CD4-positive, alpha-beta memory T cell (primary cell): ENCODE data around the gene DNMT3A. TPM values are rescaled to one million over a fixed set of nuclear protein-coding genes. Genes with fewer than 3 reads are reported as not detected.

Source experiments
- CTCF ChIA-PET: fragments of 350-600 bp; sonication (Branson Sonifier 250); formaldehyde crosslinking; loops from one replicate; lab custom pipeline; 2021; ENCODE audit warnings: inconsistent platforms; ENCODE audit not compliant: partially characterized antibody; lab: Charles Lee
- POLR2A ChIA-PET: fragments of 350-600 bp; sonication (Branson Sonifier 250); formaldehyde crosslinking; loops from one replicate; lab custom pipeline; 2021; ENCODE audit not compliant: partially characterized antibody; lab: Charles Lee
- DNase-seq, 5 donors: peaks; one replicate each; pipeline versions ENCODE4 v3.0.0 to v3.0.0-alpha.2; 2020 to 2022; ENCODE audit warnings: mixed read lengths in 1 of 5
- H3K27ac ChIP-seq: one replicate; pipeline ENCODE4 v1.7.0; 2013; ENCODE audit warnings: low read depth, low read length
- H3K27me3 ChIP-seq: 2 replicates; pipeline ENCODE4 v1.7.0; 2013; ENCODE audit warnings: mild to moderate bottlenecking, low read length, moderate library complexity; ENCODE audit not compliant: insufficient read depth
- H3K36me3 ChIP-seq: 2 replicates; pipeline ENCODE4 v1.7.0; 2013; ENCODE audit warnings: mild to moderate bottlenecking, low read length, moderate library complexity; ENCODE audit not compliant: insufficient read depth
- H3K4me1 ChIP-seq: 2 replicates; pipeline ENCODE4 v1.7.0; 2013; ENCODE audit warnings: mild to moderate bottlenecking, low read length, moderate library complexity; ENCODE audit not compliant: insufficient read depth
- H3K4me3 ChIP-seq, 2 donors: one replicate each; pipeline ENCODE4 v1.7.0; 2013; ENCODE audit warnings: low read length in 2 of 2, mild to moderate bottlenecking in 1 of 2
- H3K9me3 ChIP-seq, 2 donors: one replicate each; pipeline ENCODE4 v1.7.0; 2013; ENCODE audit warnings: low read length in 2 of 2, control low read depth in 1 of 2; ENCODE audit not compliant: control insufficient read depth in 1 of 2
- H3K27ac Mint-ChIP-seq, 7 donors: one replicate each; pipeline ENCODE4 v1.8.0; 2020 to 2021; ENCODE audit warnings: mixed read lengths in 7 of 7, mild to moderate bottlenecking in 6 of 7, inconsistent platforms in 3 of 7, moderate library complexity in 3 of 7
- H3K27me3 Mint-ChIP-seq, 2 donors: one replicate each; pipeline ENCODE4 v1.8.0; 2020 to 2021; ENCODE audit warnings: mixed read lengths in 2 of 2
- H3K36me3 Mint-ChIP-seq, 2 donors: one replicate each; pipeline ENCODE4 v1.8.0; 2020 to 2021; ENCODE audit warnings: mixed read lengths in 2 of 2, inconsistent platforms in 1 of 2, mild to moderate bottlenecking in 1 of 2
- H3K4me1 Mint-ChIP-seq, 4 donors: one replicate each; pipeline ENCODE4 v1.8.0; 2020 to 2021; ENCODE audit warnings: mixed read lengths in 4 of 4, mild to moderate bottlenecking in 1 of 4
- H3K4me3 Mint-ChIP-seq, 8 donors: one replicate each; pipeline ENCODE4 v1.8.0; 2020 to 2021; ENCODE audit warnings: mixed read lengths in 8 of 8, mild to moderate bottlenecking in 7 of 8, moderate library complexity in 6 of 8, inconsistent platforms in 3 of 8
- H3K9me3 Mint-ChIP-seq, 8 donors: one replicate each; pipeline ENCODE4 v1.8.0; 2020 to 2021; ENCODE audit warnings: mixed read lengths in 8 of 8, mild to moderate bottlenecking in 5 of 8, inconsistent platforms in 3 of 8, moderate library complexity in 1 of 8
- intact Hi-C: fragments of 100-400 bp; cut with micrococcal nuclease; formaldehyde crosslinking; loops from one replicate; pipeline ENCODE4 v1.15.1; 2023
- polyA plus RNA-seq, 2 donors: library from polyadenylated mRNA; unstranded; fragments of 300-500 nt; fragmentation: Illumina TruSeq; gene quantifications; one replicate each; pipeline ENCODE4 v1.2.3, GENCODE V29; 2021
- total RNA-seq, 2 experiments: library from RNA; stranded (reverse); gene quantifications; one replicate each; pipeline ENCODE4 v1.2.3, GENCODE V29; 2021

Gene DNMT3A
- total and polyA plus RNA-seq, 4 experiments from 2014 or later = 7.5 to 71.6 (median 38.4) TPM

GRCh38 chr2:25347846-25348245 is 6.1 kb upstream of the DNMT3A start:
- no peak for DNase-seq
- intact Hi-C loops = no loop called here
- peaks cover 2 to 16% (median 9%) of the 10 kb centered on the region in 4 donors for H3K4me1 Mint-ChIP-seq
- no peaks in the 10 kb centered on the region for H3K36me3 ChIP-seq
- CTCF ChIA-PET = interaction anchor here (1.0 to 4.7 kb wide), 3 partner anchors 14 to 70 kb away, joined by 3 to 35 read pairs (median 4); no protein-coding TSS in a partner anchor
- H3K27ac ChIP-seq = no peak overlapping the region
- H3K9me3 ChIP-seq = no peaks in the 10 kb centered on the region
- H3K36me3 Mint-ChIP-seq = no peaks in the 10 kb centered on the region
- H3K27ac Mint-ChIP-seq = no peak overlapping the region
- H3K4me1 ChIP-seq = peaks cover 2% of the 10 kb centered on the region
- POLR2A ChIA-PET = no interaction called here
- peaks cover 0 to 2% (median 0%) of the 10 kb centered on the region in 8 donors for H3K9me3 Mint-ChIP-seq
- peak overlapping the region in 1 of 8 donors; percentile 13 for H3K4me3 Mint-ChIP-seq
- peaks cover 8 to 11% of the 10 kb centered on the region in 2 donors for H3K27me3 Mint-ChIP-seq
- H3K27me3 ChIP-seq = no peaks in the 10 kb centered on the region
- H3K4me3 ChIP-seq = no peak overlapping the region

- H3K36me3 ChIP-seq = no peaks in the 10 kb centered on the region
- H3K27me3 Mint-ChIP-seq = peaks cover 4 to 7% of the 10 kb centered on the region in 2 donors
- H3K4me3 Mint-ChIP-seq = peak overlapping the region in 1 of 8 donors; percentile 31
- CTCF ChIA-PET = interaction anchor here (1.0 to 4.7 kb wide), 3 partner anchors 15 to 53 kb away, joined by 3 to 35 read pairs (median 9); no protein-coding TSS in a partner anchor
- H3K4me1 Mint-ChIP-seq = peaks cover 2 to 14% (median 10%) of the 10 kb centered on the region in 4 donors
- peaks cover 6% of the 10 kb centered on the region for H3K4me1 ChIP-seq
- intact Hi-C loops = no loop called here
- H3K27ac ChIP-seq = no peak overlapping the region
- POLR2A ChIA-PET = no interaction called here
- no peaks in the 10 kb centered on the region for H3K36me3 Mint-ChIP-seq
- peaks cover 0 to 1% (median 0%) of the 10 kb centered on the region in 8 donors for H3K9me3 Mint-ChIP-seq
- peak overlapping the region in 1 of 7 donors; percentile 23 for H3K27ac Mint-ChIP-seq
- no peak for DNase-seq
- H3K27me3 ChIP-seq = no peaks in the 10 kb centered on the region
- H3K4me3 ChIP-seq = no peak overlapping the region
- H3K9me3 ChIP-seq = no peaks in the 10 kb centered on the region
Observed at GRCh38 chr2:25347205-25347815, 5.6 kb upstream of the DNMT3A start.

- Histone ChIP-seq H3K36me3 (no peaks in the 10 kb centered on the region), H3K27me3 (no peaks in the 10 kb centered on the region), H3K27ac (no peak overlapping the region), H3K9me3 (no peaks in the 10 kb centered on the region), H3K4me1 (peaks cover 27% of the 10 kb centered on the region), H3K4me3 (no peak overlapping the region)
- Mint-ChIP-seq H3K36me3 (peaks cover 0 to 5% of the 10 kb centered on the region in 2 donors), H3K27ac (peak overlapping the region in 1 of 7 donors; percentile 76), H3K9me3 (no peaks in the 10 kb centered on the region), H3K4me1 (peaks cover 7 to 29% (median 17%) of the 10 kb centered on the region in 4 donors), H3K4me3 (peak overlapping the region; percentile 20 to 80 (median 58)), H3K27me3 (no peaks in the 10 kb centered on the region)
- intact Hi-C loops = loop anchor here (5.0 kb wide), 1 partner anchor 371 kb away; the partner anchor contains the start of gene DNAJC27
- no peak for DNase-seq
- CTCF ChIA-PET = interaction anchor here (0.7 to 2.1 kb wide), 12 partner anchors 10 to 70 kb away, joined by 3 to 16 read pairs (median 4); no protein-coding TSS in a partner anchor
- POLR2A ChIA-PET = interaction anchor here (0.6 to 2.8 kb wide), 10 partner anchors 9 to 70 kb away, joined by 3 to 19 read pairs (median 4); no protein-coding TSS in a partner anchor
Observed at GRCh38 chr2:25343187-25343825, 1.6 kb upstream of the DNMT3A start.

DNA sequence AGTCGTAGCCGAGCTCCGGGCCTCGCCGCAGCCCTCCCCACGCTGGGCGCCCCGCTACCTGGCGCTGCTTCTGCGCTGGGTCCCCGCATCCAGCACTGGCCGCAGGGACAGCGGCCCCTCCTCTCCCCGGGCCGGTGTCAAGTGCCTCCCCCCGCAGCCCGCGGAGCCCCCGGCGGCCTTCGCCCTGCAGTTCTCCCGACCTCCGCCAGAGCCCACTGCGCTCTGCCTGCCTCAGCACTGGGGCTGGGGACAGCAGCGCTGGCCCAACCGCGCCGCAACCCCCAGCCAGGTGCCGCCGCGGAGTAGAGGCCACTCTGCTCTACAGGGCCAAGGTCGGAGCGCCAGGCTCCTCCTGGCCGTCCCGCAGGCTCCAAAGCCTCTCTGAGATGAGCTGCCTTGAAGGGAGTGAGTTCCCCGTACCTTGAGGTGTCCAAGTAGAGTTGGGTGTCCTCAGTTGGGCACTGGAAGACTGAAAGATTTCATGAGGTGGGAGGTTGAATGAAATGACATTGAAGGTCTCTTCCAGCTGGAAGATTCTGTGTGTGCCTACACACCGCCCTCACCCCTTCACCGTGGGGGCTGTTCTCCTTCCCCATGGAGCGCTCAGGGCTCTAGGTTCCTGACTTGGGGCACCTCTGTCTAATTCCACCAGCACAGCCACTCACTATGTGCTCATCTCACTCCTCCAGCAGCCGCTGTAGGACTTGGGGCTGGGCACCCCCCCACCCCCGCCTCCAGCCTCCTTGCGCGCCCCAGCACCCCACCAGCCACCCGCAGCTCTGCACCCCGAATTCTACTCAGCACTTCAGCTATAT is 854 bp upstream of the DNMT3A start:
- Mint-ChIP-seq H3K27ac (peak overlapping the region in 3 of 7 donors; percentile 74 to 84 (median 74)), H3K36me3 (peaks cover 0 to 5% of the 10 kb centered on the region in 2 donors), H3K9me3 (no peaks in the 10 kb centered on the region), H3K4me3 (peak overlapping the region; percentile 66 to 89 (median 82)), H3K27me3 (no peaks in the 10 kb centered on the region), H3K4me1 (peaks cover 10 to 35% (median 23%) of the 10 kb centered on the region in 4 donors)
- Histone ChIP-seq H3K27me3 (no peaks in the 10 kb centered on the region), H3K27ac (no peak overlapping the region), H3K9me3 (no peaks in the 10 kb centered on the region), H3K4me1 (peaks cover 34% of the 10 kb centered on the region), H3K4me3 (peak overlapping the region in 1 of 2 donors; percentile 52), H3K36me3 (no peaks in the 10 kb centered on the region)
- CTCF ChIA-PET = interaction anchor here (0.6 to 2.1 kb wide), 15 partner anchors 9 to 92 kb away, joined by 3 to 16 read pairs (median 4); no protein-coding TSS in a partner anchor
- POLR2A ChIA-PET = interaction anchor here (0.6 to 2.8 kb wide), 15 partner anchors 8 to 250 kb away, joined by 3 to 19 read pairs (median 4); no protein-coding TSS in a partner anchor
- intact Hi-C loops = loop anchor here (1.0 to 5.0 kb wide), 5 partner anchors 20 to 370 kb away; partner anchors contain the start of gene DNAJC27
- DNase-seq = peak; percentile 78 to 83 (median 81)

DNA sequence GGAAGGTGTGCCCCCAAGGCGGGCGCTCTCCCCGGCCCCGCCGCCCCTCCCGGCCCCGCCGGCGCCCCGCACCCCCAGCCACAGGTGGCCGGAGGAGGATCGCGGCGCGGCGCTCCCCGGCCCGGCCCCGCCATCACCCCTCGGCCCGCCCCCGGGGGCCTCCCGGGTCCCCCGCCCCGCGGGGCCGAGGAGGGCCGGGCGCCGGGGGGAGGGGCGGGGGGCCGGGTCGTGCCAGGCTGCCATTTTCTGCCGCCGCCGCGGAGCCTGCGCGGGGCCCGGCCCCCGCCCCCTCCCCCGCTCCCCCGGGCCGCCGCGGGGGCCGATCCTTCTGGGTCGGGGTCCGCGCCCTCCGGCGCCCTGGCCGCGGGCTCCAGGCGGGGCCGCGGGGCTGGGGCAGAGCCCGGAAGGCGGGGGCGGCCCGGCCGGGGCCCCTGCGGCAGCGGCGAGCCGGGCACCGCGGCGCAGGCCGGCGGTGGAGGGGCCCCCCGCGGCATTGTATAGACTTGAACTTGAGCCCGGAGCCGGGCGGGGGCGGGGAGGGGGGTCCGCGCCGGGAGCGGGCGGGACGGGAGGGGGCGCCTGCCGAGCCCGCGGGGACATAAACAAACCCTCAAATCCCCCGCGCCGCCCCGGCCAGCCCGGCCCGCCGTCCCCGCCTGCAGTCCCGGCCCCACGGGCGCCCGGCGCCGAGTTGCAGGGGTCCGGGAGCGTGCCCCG is 556 bp downstream of the DNMT3A start:
- H3K4me1 Mint-ChIP-seq = peaks cover 21 to 42% (median 33%) of the 10 kb centered on the region in 4 donors

More for the DNA sequence above, 556 bp downstream of the DNMT3A start:
- H3K27me3 ChIP-seq = no peaks in the 10 kb centered on the region
- no peak overlapping the region for H3K4me3 Mint-ChIP-seq
- peaks cover 0 to 8% of the 10 kb centered on the region in 2 donors for H3K36me3 Mint-ChIP-seq
- CTCF ChIA-PET = interaction anchor here (1.1 to 6.2 kb wide), 3 partner anchors 20 to 65 kb away, joined by 3 to 28 read pairs (median 8); no protein-coding TSS in a partner anchor
- POLR2A ChIA-PET = interaction anchor here (1.0 to 4.2 kb wide), 6 partner anchors 21 to 68 kb away, joined by 3 to 19 read pairs (median 6); no protein-coding TSS in a partner anchor
- no peak overlapping the region for H3K4me3 ChIP-seq
- no peaks in the 10 kb centered on the region for H3K9me3 ChIP-seq
- H3K27ac ChIP-seq = no peak overlapping the region
- peak in 1 of 5 donors; percentile 23 for DNase-seq
- H3K27me3 Mint-ChIP-seq = no peaks in the 10 kb centered on the region
- intact Hi-C loops = loop anchor here (2.0 to 5.0 kb wide), 2 partner anchors 64 to 369 kb away; partner anchors contain the start of gene DNAJC27
- H3K9me3 Mint-ChIP-seq = no peaks in the 10 kb centered on the region
- no peak overlapping the region for H3K27ac Mint-ChIP-seq
- peaks cover 48% of the 10 kb centered on the region for H3K4me1 ChIP-seq
- H3K36me3 ChIP-seq = no peaks in the 10 kb centered on the region
